GM12865 (cell line): ENCODE measurements around the gene THUMPD2.

Experiments used
- DNase-seq: peaks from one replicate; pipeline ENCODE4 v3.0.0; 2010; ENCODE audit warnings: low read depth
- H3K4me3 ChIP-seq: 2 replicates; pipeline ENCODE4 v1.5.1; 2011; ENCODE audit warnings: mild to moderate bottlenecking, low read depth, low read length, control low read depth
- TF ChIP-seq, protein P1 (sequence below): IDR thresholded peaks from 2 replicates; pipeline ENCODE4 v1.5.1; 2011; ENCODE audit warnings: low read length, control low read depth, low read depth, inconsistent platforms; ENCODE audit not compliant: insufficient read depth; ENCODE audit errors: missing control alignments

The THUMPD2 gene

DNA sequence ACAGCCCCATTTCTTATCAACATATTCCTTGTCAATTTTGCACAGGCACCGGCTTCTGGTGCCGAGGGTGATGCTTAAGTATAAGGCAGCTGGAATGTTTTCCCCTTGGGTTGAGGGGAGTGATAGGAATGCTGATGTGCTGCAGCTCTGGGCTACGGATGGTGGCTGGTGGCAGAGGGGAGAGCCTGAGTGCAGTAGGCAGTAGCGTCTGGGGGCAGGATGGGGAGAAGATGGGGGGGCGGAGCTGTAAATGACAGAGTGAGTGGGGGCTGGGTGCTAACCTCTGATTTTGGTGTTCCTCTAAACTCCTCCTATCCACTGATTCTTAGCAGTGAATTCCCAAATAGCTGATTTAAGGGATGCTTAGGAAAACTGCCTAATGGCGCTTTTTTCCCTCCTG, 92.6 kb downstream of the THUMPD2 start:
- TF ChIP-seq, protein P1, sequence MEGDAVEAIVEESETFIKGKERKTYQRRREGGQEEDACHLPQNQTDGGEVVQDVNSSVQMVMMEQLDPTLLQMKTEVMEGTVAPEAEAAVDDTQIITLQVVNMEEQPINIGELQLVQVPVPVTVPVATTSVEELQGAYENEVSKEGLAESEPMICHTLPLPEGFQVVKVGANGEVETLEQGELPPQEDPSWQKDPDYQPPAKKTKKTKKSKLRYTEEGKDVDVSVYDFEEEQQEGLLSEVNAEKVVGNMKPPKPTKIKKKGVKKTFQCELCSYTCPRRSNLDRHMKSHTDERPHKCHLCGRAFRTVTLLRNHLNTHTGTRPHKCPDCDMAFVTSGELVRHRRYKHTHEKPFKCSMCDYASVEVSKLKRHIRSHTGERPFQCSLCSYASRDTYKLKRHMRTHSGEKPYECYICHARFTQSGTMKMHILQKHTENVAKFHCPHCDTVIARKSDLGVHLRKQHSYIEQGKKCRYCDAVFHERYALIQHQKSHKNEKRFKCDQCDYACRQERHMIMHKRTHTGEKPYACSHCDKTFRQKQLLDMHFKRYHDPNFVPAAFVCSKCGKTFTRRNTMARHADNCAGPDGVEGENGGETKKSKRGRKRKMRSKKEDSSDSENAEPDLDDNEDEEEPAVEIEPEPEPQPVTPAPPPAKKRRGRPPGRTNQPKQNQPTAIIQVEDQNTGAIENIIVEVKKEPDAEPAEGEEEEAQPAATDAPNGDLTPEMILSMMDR: no peak
- DNase-seq: no peak
- H3K4me3 ChIP-seq: no peak overlapping the region
